NCI-H146 (cell line): ENCODE data around the gene PDE4C.

Experiments used
- DNase-seq: peaks from one replicate; lab custom pipeline; 2025; lab: John Stamatoyannopoulos, UW

PDE4C gene

GRCh38 chr19:18198374-18198773 lies 27.9 kb downstream of the PDE4C start:
- no peak for DNase-seq

GRCh38 chr19:18197941-18198340 lies 28.3 kb downstream of the PDE4C start:
- DNase-seq, result no peak

GRCh38 chr19:18197306-18197705 lies 28.9 kb downstream of the PDE4C start:
- no peak for DNase-seq

GRCh38 chr19:18196511-18196845 lies 29.8 kb downstream of the PDE4C start:
- DNase-seq, result no peak

GRCh38 chr19:18194554-18195238 lies 31.5 kb downstream of the PDE4C start:
- DNase-seq, result no peak

- no peak for DNase-seq
Observed at GRCh38 chr19:18194181-18194530, 32.1 kb downstream of the PDE4C start.

- no peak for DNase-seq
Observed at GRCh38 chr19:18193388-18194180, 32.7 kb downstream of the PDE4C start.

- peak; percentile 100 for DNase-seq
Observed at GRCh38 chr19:18192673-18193387, 33.4 kb downstream of the PDE4C start, which contains the start of gene MPV17L2. MPV17L2 (plus strand) TSS chr19:18193218; CDS start chr19:18193282, 64 bp downstream.

- DNase-seq, result no peak
Observed at GRCh38 chr19:18191640-18192062, 34.6 kb downstream of the PDE4C start.

GRCh38 chr19:18190278-18190677 lies 36.0 kb downstream of the PDE4C start:
- DNase-seq, result no peak

GRCh38 chr19:18185538-18185937 lies 40.7 kb downstream of the PDE4C start:
- DNase-seq, result no peak

- no peak for DNase-seq
Observed at GRCh38 chr19:18183529-18183928, 42.7 kb downstream of the PDE4C start.

- DNase-seq, result no peak
Observed at GRCh38 chr19:18179957-18180356, 46.3 kb downstream of the PDE4C start.

GRCh38 chr19:18176367-18177310 lies 49.6 kb downstream of the PDE4C start:
- DNase-seq, result no peak

- DNase-seq, result no peak
Observed at GRCh38 chr19:18174983-18175382, 51.3 kb downstream of the PDE4C start.
